Inflammatory macrophage treated with lipopolysaccharide for 4 hours (primary cell): ENCODE results near the gene LSS.
A peak's percentile ranks its signal among the peaks of the same experiment; 100 is the strongest.
"Not testable (repeated sequence)": the region's sequence is repeated elsewhere in the genome, so short reads cannot be mapped to it uniquely, and the experiment has no call there.

Experiments used
- DNase-seq: peaks from one replicate; pipeline ENCODE4 v3.0.0-alpha.2; 2020

LSS gene

DNA sequence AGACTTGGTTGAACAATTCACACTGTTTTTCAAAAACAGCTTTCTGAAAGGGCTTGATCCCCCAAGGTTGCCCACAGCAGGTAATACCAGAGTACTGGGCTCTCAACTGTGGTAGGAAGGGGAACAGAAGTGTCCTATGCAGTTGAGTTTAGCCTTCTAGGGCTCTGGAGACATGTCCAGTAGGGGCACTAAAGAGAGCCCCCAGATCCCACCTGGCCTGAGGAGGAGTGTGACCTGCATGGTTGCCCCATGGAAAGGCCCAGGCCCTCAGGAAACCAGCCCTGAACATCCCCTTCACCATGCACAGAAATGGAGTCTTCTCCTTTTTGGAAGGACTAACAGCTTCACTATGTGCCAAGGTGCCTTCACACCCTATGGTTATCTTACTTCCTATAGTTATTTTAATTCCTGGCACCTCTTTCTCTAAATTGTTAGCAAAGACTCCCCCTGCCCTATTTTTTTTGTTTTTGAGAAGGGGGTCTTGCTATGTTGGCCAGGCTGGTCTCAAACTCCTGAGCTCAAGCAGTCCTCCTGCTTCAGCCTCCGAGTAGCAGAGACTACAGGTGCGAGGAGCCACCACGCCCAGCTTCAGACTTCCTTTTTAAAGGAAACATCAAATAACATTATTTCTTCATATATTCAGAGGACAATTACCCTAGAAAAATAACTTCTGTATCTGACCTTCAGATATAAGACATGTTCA, 16.8 kb upstream of the LSS start:
- DNase-seq = no peak

DNA sequence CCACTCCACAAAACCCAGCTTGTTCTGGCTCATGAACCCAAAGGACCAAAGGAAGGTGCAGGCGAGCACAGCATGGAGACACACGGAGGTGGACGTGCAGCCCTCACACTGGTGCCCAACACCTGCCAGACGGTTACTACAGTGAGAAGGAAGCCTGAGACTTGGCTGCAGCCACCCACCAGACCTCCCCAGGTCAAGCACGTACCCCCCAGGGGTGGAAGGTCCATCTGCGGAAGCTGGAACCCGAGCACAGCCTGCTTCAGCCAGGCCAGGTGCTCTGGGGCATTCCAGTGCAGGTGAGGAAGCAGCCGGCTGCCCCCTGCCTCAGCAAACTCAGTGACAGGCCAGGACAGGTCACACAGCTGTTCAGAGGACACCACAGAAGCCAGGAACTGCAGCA, 16.0 kb upstream of the LSS start:
- DNase-seq = no peak

DNA sequence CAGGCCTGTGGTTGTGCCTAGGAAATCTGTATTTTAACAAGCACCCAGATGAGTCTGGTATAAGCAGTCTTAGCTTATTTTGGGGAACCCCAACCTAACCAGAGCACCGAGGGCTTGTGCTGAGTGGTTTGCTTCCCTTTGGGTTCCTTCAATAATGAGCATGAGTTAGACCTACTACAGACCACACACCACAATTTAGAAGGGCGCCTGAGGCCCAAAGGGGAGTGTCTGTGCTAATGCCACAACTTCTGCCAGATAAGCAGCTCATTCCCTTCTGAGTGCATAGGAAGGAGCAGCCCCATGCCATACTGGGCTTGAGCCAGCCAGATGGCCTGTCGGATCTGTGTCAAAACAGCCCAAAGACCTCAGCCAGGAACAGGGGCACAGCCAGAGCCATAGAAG, 15.4 kb upstream of the LSS start:
- no peak for DNase-seq

DNA sequence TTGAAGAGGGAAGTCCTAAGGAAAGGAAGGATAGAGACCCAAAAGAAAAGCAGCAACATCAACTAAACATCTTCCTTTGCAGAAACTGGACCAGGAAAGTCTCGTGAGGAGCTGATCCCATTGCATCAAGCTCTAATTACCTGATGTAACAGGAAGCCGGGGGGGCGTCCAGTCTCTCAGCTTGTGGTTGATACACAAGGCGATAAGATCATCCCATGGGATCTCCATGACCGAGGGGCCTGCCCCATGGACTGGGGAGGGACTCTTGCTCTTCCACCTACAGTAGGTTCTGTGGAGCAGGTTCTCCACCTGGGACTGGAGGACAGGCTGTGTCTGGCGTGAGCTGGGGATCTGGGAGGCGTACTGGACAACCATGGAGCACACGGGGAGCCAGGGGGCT, 14.8 kb upstream of the LSS start:
- DNase-seq = no peak

DNA sequence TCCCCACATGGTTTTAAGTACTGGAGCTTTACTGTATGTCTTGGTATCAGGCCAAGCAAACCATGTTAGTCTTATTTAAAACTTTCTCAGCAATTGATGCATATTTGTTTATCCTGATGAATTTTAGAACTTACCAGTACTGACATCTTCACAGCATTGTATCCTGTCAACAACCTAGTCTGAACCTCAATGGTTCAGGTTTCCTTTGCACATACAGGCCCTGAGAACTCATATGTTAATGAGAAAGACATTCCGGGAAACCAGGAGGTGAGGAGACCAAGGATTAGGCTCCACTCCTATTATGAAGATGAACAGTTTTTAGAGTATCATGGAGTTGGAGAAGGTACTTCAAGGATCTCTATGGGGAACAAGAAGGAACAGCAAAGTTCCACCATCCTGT, 13.0 kb upstream of the LSS start:
- DNase-seq = not testable (repeated sequence)

DNA sequence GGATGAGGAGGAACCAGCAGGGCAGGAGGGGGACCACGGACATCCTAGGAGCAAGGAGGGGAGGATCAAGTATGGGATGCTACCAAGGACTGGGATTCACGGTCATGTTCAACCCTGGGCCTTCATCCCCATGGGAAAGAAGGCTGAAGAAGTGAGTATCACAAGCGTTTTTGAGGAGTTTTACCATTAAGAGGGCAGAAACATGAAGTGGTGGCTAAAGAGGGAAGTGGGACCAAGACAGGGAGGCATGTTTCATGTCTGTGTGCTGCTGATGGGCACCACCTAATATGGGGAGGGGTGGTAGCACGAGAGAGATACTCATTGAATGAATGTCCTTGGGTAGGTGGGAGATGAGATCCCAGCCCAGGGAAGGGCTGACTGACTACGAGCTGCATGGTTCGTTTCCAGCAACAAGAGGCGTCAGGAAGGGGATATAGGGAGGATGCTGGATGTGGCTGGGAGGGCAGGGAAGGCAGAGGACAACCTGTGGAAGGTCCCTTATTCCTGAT, 11.3 kb upstream of the LSS start:
- no peak for DNase-seq

DNA sequence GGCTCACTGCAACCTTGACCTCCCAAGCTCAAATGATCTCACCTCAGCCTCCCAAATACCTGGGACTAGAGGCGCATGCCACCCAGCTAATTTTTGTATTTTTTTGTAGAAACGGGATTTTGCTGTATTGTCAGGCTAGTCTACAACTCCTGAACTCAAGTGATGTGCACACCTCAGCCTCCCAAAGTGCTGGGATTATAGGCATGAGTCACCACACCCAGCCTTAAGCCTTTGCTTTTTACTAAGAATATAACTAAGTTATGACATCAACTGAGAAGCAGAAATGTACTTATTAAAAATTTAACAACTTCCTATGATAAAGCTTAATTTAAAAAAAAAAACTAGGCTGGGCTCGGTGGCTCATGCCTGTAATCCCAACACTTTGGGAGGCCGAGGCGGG, 8.9 kb upstream of the LSS start:
- no peak for DNase-seq

DNA sequence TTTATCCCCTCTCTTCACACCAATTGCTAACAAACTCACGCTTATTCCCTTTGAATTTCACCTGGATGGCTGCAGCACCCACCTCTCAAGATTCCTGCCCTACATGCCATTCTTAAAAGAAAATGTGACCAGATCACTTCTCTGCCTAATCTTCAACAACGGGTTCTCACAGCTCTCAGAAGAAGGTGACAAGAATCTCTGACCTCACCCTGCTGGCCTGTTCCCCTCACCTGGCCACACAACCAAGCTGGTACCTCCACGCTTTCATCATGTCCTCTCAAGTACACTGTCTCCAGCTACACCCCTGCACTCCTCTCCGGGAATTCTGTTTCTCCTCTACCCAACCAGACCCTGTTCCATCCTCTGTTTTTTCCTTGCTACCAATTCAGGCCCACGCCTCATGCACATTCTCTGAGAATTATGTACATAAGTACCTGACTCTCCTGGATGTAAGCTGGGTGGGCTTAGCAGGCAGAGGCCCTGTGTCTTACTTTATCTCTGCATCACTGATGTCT, 5.9 kb upstream of the LSS start:
- DNase-seq = no peak

DNA sequence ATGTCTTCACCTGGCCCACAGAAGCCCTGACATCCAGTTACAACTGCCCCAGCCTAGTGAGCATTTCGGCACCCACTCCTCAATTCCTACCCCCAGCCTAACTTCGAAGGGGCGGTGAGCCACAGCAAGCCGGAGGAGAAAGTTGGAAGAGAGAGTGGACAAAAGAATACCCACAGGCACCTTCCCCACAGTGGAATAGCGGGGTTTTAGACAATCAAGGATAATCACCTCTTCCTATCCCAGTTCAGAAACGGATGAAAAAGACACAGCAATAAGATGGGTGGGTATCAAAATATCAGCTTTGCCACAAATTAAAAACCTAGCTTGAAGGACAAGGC, 1.3 kb upstream of the LSS start:
- DNase-seq = no peak

DNA sequence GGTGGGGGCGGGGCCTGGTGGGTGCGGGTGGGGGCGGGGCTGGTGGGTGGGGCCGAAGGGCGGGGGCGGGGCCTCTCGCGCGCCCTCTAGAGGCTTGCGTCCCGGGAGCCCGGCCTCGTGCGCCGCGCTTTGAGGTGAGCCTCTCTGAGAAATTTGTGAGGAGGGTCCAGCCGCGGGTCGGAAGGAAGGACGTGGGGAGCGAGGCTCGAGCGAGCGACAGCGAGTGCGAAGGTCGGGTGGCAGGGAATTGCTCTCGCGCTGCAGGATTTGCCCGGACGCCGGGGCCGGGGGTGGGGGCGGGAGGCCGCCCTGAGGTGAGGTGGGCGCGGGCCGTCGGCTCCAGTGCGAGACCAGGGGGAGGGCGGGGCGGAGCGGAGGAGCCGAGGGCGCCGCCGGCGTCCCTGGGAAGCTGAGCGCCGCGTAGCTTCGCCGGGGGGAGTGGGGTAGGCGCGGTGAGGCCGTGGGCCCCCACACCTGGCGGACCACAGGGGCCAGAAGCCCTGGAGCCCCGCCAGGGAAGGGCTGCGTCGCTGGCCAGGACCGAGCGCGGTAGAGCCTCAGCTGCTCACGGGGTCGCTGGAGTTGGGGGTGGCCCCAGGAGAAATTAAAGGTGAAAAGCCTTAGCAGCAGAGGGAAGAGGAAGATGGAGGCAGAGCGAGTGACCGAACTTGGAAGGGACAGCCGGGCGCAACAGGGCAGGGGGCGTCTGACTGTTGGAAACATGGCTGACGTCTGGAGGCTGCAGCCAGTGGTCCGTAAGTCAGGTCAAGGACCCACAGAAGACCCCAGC, 754 bp upstream of the LSS start:
- no peak for DNase-seq

DNA sequence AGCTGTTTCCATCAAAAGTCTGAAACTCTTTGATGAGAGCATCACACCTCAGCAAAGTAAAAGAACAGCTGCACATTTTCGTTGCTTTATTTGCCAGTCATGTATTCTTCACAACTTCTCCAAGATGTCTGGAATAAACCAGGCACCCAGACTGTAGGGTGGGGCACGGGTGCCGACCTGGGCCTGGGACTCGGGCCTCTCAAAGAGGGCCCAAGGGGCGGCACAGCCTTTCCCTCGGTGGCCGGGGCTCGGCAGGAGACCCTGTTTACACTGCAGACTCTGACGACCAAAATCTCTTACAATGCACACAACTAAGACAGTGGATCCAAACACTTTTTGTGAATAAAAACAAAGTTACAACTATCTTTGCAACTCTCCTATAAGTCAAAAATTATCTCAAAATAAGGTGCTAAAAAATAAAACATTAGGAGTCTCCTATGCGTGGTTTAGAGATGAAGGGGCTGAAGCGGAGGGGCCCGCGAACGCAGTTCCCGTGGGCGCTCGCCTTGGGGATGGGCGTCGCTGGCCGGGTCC, 696 bp downstream of the LSS start:
- DNase-seq = peak; percentile 25

DNA sequence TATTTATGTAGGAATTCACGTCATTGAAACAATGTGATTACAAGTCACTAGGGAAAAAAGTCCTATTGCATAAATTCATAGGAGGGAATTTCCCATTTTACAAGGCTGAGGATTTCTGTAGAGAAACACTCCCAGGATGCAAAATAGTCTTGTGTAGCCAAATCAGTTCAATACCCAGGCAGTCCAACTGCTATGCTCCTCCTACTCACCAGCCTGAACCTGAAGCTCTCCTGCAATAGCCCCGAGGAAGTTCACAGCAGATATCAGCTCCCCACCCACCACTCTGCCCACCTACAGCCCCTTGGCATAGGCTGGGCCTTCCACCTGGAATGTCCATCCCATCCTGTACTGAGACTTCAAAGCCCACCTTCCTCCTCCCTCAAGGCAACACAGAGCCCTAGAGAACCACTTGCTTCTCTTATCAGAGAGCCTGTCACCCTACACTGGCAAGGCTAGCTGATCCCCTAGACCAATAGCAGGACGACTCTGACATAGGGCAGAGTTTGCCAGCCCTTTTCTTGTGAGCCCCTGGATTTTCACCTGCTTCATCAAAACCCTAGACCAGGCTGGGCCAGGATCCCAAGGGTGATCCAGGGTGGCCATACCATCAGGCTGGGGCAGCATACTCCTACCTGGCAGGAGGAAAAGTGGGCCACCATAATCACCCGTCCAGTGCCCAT, 1.5 kb downstream of the LSS start:
- DNase-seq = peak; percentile 95

DNA sequence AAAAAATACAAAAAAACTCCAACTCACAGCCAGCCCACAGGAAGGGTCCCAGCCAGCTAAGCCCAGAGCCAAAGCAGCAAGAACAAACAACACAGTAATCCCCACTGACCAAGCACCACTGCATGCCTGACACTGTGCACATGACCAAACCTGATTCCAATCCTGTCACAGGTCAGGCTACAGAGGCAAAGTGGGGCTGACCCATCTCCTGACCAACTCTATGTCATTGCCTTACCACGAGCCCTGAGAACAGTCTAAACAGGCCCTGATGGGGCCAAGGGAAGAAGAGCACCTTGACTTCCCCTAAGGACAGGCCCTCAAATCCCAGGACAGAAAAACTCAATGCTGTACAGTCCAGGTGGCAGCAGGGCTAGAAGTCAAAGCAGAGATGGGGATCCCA, 2.4 kb downstream of the LSS start:
- peak; percentile 62 for DNase-seq

DNA sequence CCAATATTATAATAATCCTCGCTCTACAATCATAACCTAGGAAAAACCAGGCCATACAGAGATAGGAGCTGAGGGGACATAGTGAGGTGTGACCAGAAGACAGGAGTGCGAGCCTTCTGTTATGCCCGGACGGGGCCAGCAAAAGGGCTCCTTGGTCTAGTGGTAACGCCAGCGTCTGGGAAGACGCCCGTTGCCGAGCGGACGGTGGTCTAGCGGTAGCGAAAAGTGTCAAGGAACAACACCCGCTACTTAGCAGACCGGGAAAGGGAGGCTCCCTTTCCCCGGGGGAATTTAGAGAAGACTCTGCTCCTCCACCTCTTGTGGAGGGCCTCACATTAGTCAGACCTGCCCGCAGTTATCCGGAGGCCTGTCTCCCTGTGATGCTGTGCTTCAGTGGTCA, 4.9 kb downstream of the LSS start:
- not testable (repeated sequence) for DNase-seq

DNA sequence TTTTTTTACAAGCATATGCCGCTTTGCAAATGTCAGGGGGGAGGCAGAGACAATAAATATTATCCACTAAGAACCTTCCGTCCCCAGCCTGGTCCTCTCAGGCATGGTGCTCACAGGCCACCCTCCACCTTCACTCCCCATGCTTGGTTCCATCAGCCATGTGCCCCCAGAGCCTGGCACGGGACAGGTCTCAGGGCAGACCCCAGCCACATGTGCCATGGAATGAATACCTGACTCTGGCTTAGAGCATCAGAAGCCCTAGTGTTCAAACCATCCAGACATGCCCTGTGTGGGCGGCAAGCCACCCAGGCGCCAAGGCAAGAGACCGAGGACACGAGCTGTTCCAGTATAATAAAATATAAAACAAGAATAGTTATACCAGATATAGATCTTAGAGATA, 5.4 kb downstream of the LSS start:
- no peak for DNase-seq

DNA sequence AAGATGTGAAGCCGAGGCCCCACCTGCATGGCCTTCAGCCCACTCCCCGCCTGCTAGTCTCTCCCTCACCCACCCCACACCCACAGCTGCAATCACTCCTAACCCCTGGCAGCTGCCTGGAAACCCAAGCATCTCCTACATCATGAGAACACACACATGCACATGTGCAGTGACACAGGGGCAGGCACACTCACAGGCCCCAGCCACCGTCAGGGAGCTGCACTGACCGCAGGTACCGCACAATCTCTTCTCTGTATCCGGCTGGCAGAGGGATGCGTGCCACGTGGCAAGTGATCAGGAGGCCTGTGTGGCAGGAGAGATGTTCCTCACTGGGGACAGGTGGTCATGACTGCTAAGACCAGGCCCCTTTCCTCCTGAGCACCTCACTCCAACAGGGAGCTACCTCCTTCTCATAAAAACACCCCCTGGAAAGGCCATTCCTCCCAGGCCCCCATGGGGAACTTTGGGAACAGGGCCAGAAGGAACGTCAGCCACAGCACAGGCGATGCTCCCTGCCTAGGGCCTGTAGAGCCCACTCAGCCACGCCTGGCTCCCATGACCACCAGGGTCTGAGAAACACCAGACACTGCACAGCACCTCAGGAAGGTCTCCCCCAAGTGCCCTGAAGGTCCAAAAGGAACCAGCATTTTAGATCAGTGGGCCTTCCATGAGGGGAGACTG, 6.0 kb downstream of the LSS start:
- no peak for DNase-seq

DNA sequence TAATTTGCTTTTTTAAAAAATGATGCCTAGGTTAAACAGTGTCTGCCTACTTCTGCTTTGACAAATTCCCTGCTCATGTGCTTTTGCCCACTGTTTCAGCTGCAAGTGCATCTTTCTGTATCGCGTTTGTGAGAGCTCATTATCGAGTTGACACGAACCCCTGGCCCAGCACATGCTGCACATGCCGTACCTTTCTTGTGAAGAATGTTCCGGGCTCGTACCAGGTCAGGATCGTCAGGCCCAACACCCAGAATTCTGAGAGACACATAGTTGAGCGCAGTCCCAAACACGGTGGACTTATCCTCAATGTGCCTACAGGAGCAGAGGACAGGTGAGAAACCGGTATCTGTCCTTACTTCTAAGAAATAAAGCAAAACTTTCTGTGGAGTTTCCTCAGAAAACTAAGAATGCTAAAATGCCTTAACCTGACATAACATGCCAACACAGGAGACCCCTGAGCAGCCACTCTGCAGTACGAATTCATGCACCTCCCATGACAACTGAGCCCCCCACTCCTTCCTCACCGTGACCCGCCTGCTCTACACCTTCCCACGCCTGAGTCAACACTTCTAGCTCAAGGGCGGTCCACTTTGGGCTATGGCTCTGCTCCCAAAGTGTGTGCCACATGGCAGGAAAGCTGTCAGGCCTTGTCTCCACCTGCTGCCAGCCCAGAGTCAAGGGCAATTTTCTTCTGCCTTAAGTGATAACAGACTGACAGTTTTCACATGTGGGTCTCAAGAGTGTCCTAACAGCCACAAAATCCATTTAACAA, 6.7 kb downstream of the LSS start:
- DNase-seq = no peak

DNA sequence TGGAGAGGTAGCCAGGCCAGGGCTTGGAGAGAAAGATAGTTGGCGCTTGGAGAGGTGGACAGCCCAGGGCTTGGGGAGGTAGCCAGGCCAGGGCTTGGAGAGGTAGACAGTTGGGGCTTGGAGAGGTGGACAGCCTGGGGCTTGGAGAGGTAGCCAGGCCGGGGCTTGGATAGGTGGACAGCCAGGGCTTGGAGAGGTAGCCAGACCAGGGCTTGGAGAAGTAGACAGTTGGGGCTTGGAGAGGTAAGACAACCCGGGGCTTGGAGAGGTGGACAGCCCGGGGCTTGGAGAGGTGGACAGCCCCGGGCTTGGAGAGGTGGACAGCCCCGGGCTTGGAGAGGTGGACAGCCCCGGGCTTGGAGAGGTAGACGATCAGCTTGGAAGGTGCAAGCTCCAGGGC, 7.7 kb downstream of the LSS start:
- DNase-seq = no peak

DNA sequence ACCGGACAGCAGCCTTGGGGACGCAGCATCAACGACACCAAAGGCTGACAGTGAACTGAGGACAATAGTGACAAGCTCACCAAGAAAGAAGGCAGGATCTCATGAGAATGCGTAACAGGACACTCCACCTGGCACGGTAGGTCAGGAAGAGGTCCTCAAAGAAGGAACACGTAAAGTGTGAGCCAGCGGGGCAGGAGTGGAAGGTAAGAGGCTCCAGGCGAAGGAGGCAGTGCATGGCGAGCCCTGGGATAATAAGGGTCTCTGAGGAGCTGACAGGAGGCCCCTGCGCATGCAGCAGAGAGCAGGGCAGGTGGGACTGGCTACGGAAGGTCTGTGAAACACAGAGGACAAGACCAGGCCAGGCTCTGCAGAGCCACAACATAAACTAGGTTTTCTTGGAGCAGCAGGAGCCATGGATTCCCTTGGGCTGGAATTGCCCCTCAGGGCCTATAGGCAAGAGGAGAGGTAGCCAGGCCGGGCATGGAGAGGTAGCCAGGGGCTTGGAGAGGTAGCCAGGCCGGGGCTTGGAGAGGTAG, 8.2 kb downstream of the LSS start:
- DNase-seq = no peak

DNA sequence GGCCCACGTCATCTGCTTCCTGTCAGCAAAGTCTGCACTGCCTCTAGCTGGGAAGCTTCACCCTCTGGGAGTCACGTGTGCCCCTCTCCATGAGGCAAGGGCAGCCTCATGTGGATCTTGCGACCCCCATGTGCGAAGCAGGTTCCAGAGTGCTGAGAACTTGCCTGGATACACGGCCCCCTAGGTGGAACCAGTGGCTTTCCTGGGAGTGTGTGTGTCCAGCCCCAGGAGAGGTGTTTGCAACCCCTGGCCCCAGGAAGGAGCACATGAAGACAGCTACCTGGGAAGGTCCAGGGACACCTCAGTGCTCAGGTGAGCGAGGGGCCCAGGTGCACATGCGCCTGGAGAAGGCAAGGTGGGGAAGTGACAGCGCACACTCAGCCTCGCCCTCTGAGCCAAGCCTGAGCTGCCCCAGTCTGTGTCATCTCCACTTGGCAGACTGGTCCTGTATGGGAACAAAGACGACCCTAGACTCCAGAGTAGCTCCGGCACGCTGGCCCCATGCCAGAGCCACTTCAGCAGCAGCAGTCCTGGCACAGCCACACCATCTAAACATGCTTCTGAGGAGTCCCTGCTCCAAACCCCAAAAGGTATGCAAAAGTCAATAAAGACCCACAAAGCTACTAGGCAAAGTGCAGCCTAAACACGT, 8.9 kb downstream of the LSS start:
- DNase-seq = no peak

DNA sequence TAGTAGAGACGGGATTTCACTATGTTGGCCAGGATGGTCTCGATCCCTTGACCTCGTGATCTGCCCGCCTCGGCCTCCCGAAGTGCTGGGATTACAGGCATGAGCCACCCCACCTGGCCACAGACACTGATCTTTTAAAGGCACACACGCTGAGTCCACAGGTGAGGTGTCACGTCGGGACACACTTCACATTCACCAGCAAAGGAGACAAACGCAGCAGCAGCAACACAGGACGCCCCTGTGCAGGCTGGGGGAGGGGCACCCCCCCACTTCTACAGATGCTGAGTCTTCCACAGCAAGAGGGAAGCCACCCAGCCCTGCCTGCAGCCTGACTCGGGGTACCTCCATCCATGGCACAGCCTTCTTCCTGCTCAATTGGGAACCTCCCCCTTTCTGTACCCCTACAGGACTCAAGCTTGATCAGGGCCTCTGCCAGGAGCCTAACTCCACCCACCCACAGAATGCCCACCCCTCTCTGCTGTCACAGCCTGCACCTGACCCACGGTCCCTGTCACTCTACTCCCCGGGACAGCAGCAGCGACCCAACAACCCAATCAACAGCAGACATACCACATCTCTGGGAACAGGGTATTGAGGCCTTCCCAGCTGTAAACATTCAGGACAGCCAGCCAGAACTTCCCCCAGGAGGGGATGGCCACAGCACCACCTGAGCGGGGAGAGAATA, 9.5 kb downstream of the LSS start:
- DNase-seq = no peak
